Loucy (cell line): ENCODE measurements around the gene B3GAT1.

Experiments
- EZH2phosphoT487 ChIP-seq: fragments of 200-600 bp; IDR thresholded peaks from 2 replicates; pipeline ENCODE4 v1.6.1; 2018; ENCODE audit warnings: antibody characterized with exemption, mild to moderate bottlenecking, moderate library complexity, borderline replicate concordance
- TF ChIP-seq, protein P1 (sequence below): fragments of 200-600 bp; sonication (generic); conservative IDR thresholded peaks from 2 replicates; pipeline ENCODE4 v1.5.1; 2014; ENCODE audit warnings: mild to moderate bottlenecking, antibody characterized with exemption, low read length

DNA sequence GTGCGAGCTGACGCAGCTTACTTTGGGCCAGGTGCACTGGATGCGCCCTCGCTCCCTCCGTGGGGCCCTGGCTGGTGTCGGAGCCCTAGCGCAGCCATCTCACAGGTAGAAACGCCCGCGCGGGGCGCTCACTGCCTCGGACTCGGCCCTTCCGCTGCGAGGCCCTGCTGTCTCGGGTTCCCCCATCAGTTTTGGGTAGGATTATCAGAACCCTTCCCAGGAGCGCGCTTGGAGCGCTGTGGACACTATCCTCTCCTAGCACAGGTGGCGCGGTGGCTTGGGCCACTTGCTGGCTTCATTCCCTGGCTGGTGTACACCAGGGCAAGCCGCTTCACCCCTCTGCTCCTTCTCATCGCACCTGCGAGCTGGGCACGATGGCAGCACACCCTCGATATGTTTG lies 35.7 kb upstream of the B3GAT1 start:
- TF ChIP-seq, protein P1, sequence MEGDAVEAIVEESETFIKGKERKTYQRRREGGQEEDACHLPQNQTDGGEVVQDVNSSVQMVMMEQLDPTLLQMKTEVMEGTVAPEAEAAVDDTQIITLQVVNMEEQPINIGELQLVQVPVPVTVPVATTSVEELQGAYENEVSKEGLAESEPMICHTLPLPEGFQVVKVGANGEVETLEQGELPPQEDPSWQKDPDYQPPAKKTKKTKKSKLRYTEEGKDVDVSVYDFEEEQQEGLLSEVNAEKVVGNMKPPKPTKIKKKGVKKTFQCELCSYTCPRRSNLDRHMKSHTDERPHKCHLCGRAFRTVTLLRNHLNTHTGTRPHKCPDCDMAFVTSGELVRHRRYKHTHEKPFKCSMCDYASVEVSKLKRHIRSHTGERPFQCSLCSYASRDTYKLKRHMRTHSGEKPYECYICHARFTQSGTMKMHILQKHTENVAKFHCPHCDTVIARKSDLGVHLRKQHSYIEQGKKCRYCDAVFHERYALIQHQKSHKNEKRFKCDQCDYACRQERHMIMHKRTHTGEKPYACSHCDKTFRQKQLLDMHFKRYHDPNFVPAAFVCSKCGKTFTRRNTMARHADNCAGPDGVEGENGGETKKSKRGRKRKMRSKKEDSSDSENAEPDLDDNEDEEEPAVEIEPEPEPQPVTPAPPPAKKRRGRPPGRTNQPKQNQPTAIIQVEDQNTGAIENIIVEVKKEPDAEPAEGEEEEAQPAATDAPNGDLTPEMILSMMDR: no peak
- TF ChIP-seq EZH2phosphoT487: no peak
